ENCODE measurements around the gene ZNF423. TPM values are rescaled to one million over a fixed set of nuclear protein-coding genes. Genes with fewer than 3 reads are reported as not detected.

ZNF423 gene
- total and polyA plus RNA-seq, 2 experiments from 2014 or later = 0.43 to 0.49 TPM

- no peak for DNase-seq
- Histone ChIP-seq H3K9me2 (ENCODE audit: insufficient read depth) (no peaks in the 10 kb centered on the region), H3K79me2 (ENCODE audit: insufficient read depth) (no peaks in the 10 kb centered on the region), H4K20me1 (ENCODE audit: insufficient read depth) (no peaks in the 10 kb centered on the region), H3K27me3 (replicated peaks; ENCODE audit: insufficient read depth) (no peaks in the 10 kb centered on the region; the same call in 1 of the 2 replicates), H3K4me2 (ENCODE audit: unreplicated experiment) (no peak overlapping the region), H3K4me3 (no peak overlapping the region), H2AFZ (no peak overlapping the region), H3F3A (ENCODE audit: insufficient read depth) (no peaks in the 10 kb centered on the region), H3K9me3 (ENCODE audit: low read depth) (no peaks in the 10 kb centered on the region), H3K27ac (no peak overlapping the region), H3K4me1 (ENCODE audit: insufficient read depth) (no peaks in the 10 kb centered on the region), H3K36me3 (ENCODE audit: low read depth) (no peaks in the 10 kb centered on the region), H3K9ac (no peak overlapping the region)
- 65 to 72% methylated on average over 13 of the region's 13 CpGs for WGBS, 2 experiments (ENCODE audit: low coverage in 1 of 2, low lambda C conversion rate in 2 of 2, missing lambda C conversion rate in 2 of 2)
- TF ChIP-seq EZH2phosphoT487 (IDR thresholded peaks at IDR 0.05; ENCODE audit: insufficient read depth, low read depth) = no peak
- no peak for TF ChIP-seq EZH2 (IDR thresholded peaks at IDR 0.05; ENCODE audit: insufficient read depth, poor library complexity, severe bottlenecking)
- in situ Hi-C loops (cut with MboI) = no loop called here
Measured at GRCh38 chr16:49670627-49671026, 185.3 kb downstream of the ZNF423 start.

GRCh38 chr16:49665482-49666230 is 190.3 kb downstream of the ZNF423 start:
- in situ Hi-C loops (cut with MboI) = no loop called here
- H3K4me1 ChIP-seq (ENCODE audit: insufficient read depth) = 0 out of 2 replicates have a peak, but pooled peaks cover 3% of the 10 kb centered on the region
- no peaks in the 10 kb centered on the region for H3K36me3 ChIP-seq (ENCODE audit: low read depth)
- H3K79me2 ChIP-seq (ENCODE audit: insufficient read depth) = no peaks in the 10 kb centered on the region
- H3K9me3 ChIP-seq (ENCODE audit: low read depth) = no peaks in the 10 kb centered on the region
- H3K27me3 ChIP-seq (replicated peaks; ENCODE audit: insufficient read depth) = no peaks in the 10 kb centered on the region; the same call in 1 of the 2 replicates
- DNase-seq = no peak
- H3K27ac ChIP-seq = no peak overlapping the region
- H3K9me2 ChIP-seq (ENCODE audit: insufficient read depth) = no peaks in the 10 kb centered on the region
- H3F3A ChIP-seq (ENCODE audit: insufficient read depth) = no peaks in the 10 kb centered on the region
- H4K20me1 ChIP-seq (ENCODE audit: insufficient read depth) = no peaks in the 10 kb centered on the region
- TF ChIP-seq EZH2 (IDR thresholded peaks at IDR 0.05; ENCODE audit: insufficient read depth, poor library complexity, severe bottlenecking) (no peak), EZH2phosphoT487 (IDR thresholded peaks at IDR 0.05; ENCODE audit: insufficient read depth, low read depth) (no peak)
- no peak overlapping the region for H2AFZ ChIP-seq
- no peak overlapping the region for H3K9ac ChIP-seq
- WGBS, 2 experiments (ENCODE audit: low coverage in 1 of 2, low lambda C conversion rate in 2 of 2, missing lambda C conversion rate in 2 of 2) = 43 to 47% methylated on average over 18 of the region's 18 CpGs
- H3K4me3 ChIP-seq = no peak overlapping the region
- H3K4me2 ChIP-seq (ENCODE audit: unreplicated experiment) = no peak overlapping the region

GRCh38 chr16:49664221-49665215 is 191.4 kb downstream of the ZNF423 start:
- no peak overlapping the region for H3K27ac ChIP-seq
- no peaks in the 10 kb centered on the region for H3K79me2 ChIP-seq (ENCODE audit: insufficient read depth)
- no peaks in the 10 kb centered on the region for H3F3A ChIP-seq (ENCODE audit: insufficient read depth)
- no peaks in the 10 kb centered on the region; the same call in 1 of the 2 replicates for H3K27me3 ChIP-seq (replicated peaks; ENCODE audit: insufficient read depth)
- TF ChIP-seq EZH2phosphoT487 (IDR thresholded peaks at IDR 0.05; ENCODE audit: insufficient read depth, low read depth) = no peak
- no peak for TF ChIP-seq EZH2 (IDR thresholded peaks at IDR 0.05; ENCODE audit: insufficient read depth, poor library complexity, severe bottlenecking)
- H3K4me3 ChIP-seq = peak overlapping the region; percentile 22; the same call in 1 of the 2 replicates
- no peak overlapping the region for H3K4me2 ChIP-seq (ENCODE audit: unreplicated experiment)
- WGBS, 2 experiments (ENCODE audit: low coverage in 1 of 2, low lambda C conversion rate in 2 of 2, missing lambda C conversion rate in 2 of 2) = 31 to 32% methylated on average over 30 to 35 of the region's 37 CpGs
- peak overlapping the region; percentile 42; the same call in 1 of the 2 replicates for H2AFZ ChIP-seq
- no peak overlapping the region for H3K9ac ChIP-seq
- in situ Hi-C loops (cut with MboI) = no loop called here
- H3K9me2 ChIP-seq (ENCODE audit: insufficient read depth) = no peaks in the 10 kb centered on the region
- no peaks in the 10 kb centered on the region for H4K20me1 ChIP-seq (ENCODE audit: insufficient read depth)
- DNase-seq = peak; percentile 12
- no peaks in the 10 kb centered on the region for H3K36me3 ChIP-seq (ENCODE audit: low read depth)
- H3K9me3 ChIP-seq (ENCODE audit: low read depth) = no peaks in the 10 kb centered on the region
- H3K4me1 ChIP-seq (ENCODE audit: insufficient read depth) = 0 out of 2 replicates have a peak, but pooled peaks cover 3% of the 10 kb centered on the region

Data from GM23248 (cell line).